ENCODE measurements around the gene NRG3.

DNA sequence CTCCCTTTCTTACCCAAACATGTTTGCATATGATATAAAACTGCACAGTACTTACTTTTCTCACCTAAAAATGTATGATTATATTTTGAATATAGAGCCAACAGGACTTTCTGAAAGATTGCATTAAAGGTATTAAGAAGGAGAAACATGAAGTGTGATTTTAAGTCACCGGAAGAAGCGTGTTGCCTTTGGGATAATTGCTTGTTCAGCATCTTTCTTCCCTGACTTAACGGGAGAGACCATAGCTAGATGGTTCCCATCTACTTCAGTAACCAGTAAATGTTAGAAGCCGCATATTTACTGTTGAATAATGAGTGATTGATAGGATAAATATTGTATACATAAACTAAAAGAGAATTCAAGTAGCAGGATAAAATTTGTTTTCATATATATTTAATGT lies 197.1 kb downstream of the NRG3 start:
- TF ChIP-seq POLR2AphosphoS5 (IDR thresholded peaks at IDR 0.05) (no peak), CTCF (IDR thresholded peaks at IDR 0.05) (no peak)

Data from transverse colon (tissue), 4 donors.